Uterus (tissue), 2 donors: ENCODE data around the gene KCTD3.

Experiments used
- POLR2A ChIP-seq, 2 donors: fragments of 450-650 bp; IDR thresholded peaks; one replicate each; pipeline ENCODE4 v1.6.1; 2016; ENCODE audit warnings: antibody characterized with exemption in 2 of 2, mild to moderate bottlenecking in 1 of 2, moderate library complexity in 1 of 2
- TF ChIP-seq, protein P1 (sequence below), 4 experiments: fragments of 200-600 bp in 2 of 4; fragments of 450-650 bp in 2 of 4; sonication (generic) in 2 of 4; IDR thresholded peaks; one replicate each; pipeline ENCODE4 v1.5.1; 2016 to 2019; ENCODE audit warnings: antibody characterized with exemption in 4 of 4, mild to moderate bottlenecking in 2 of 4, moderate library complexity in 1 of 4

DNA sequence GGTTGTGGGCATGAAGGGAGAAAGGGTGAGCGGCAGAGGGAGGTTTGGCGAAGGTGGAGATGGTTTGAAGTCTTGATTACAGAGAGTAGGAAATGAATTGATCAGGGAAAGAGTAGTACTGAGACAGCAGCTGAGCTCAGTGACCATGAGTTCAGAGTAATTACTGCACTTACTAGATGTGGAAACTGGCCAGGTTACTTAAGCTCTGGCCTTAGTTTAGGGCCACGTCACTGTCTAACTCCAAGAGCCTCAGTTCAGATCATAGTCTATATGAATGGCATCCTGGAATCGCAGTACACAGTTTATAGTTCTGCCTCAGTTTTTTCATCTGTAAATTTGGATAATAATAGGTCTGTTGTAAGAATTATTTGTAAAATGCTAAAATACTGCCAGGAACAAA lies 78.1 kb downstream of the KCTD3 start:
- TF ChIP-seq, protein P1, sequence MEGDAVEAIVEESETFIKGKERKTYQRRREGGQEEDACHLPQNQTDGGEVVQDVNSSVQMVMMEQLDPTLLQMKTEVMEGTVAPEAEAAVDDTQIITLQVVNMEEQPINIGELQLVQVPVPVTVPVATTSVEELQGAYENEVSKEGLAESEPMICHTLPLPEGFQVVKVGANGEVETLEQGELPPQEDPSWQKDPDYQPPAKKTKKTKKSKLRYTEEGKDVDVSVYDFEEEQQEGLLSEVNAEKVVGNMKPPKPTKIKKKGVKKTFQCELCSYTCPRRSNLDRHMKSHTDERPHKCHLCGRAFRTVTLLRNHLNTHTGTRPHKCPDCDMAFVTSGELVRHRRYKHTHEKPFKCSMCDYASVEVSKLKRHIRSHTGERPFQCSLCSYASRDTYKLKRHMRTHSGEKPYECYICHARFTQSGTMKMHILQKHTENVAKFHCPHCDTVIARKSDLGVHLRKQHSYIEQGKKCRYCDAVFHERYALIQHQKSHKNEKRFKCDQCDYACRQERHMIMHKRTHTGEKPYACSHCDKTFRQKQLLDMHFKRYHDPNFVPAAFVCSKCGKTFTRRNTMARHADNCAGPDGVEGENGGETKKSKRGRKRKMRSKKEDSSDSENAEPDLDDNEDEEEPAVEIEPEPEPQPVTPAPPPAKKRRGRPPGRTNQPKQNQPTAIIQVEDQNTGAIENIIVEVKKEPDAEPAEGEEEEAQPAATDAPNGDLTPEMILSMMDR (IDR thresholded peaks at IDR 0.05): no peak
- TF ChIP-seq POLR2A (IDR thresholded peaks at IDR 0.05): no peak
